ENCODE data around the gene NHERF2.

The NHERF2 gene

GRCh38 chr16:2061023-2061422, 34.3 kb downstream of the NHERF2 start:
- DNase-seq (ENCODE audit: low read depth in 2 of 2) = no peak

- no peak for DNase-seq (ENCODE audit: low read depth in 2 of 2)
These were observed 34.8 kb downstream of the NHERF2 start for GRCh38 chr16:2061526-2061925.

- no peak for DNase-seq (ENCODE audit: low read depth in 2 of 2)
These were observed 36.1 kb downstream of the NHERF2 start for GRCh38 chr16:2062801-2063200.

GRCh38 chr16:2063861-2064260, 37.2 kb downstream of the NHERF2 start:
- DNase-seq (ENCODE audit: low read depth in 2 of 2) = no peak

- no peak for DNase-seq (ENCODE audit: low read depth in 2 of 2)
These were observed 37.8 kb downstream of the NHERF2 start for GRCh38 chr16:2064368-2064945.

- no peak for DNase-seq (ENCODE audit: low read depth in 2 of 2)
These were observed 39.4 kb downstream of the NHERF2 start for GRCh38 chr16:2066139-2066538.

- no peak for DNase-seq (ENCODE audit: low read depth in 2 of 2)
These were observed 44.1 kb downstream of the NHERF2 start for GRCh38 chr16:2070576-2071453.

GRCh38 chr16:2071454-2072202, 44.9 kb downstream of the NHERF2 start:
- no peak for DNase-seq (ENCODE audit: low read depth in 2 of 2)

GRCh38 chr16:2072926-2073325, 46.2 kb downstream of the NHERF2 start:
- no peak for DNase-seq (ENCODE audit: low read depth in 2 of 2)

- DNase-seq (ENCODE audit: low read depth in 2 of 2) = no peak
These were observed 47.4 kb downstream of the NHERF2 start for GRCh38 chr16:2074071-2074470.

GRCh38 chr16:2075631-2076030, 48.9 kb downstream of the NHERF2 start:
- no peak for DNase-seq (ENCODE audit: low read depth in 2 of 2)

- no peak for DNase-seq (ENCODE audit: low read depth in 2 of 2)
These were observed 49.6 kb downstream of the NHERF2 start for GRCh38 chr16:2076072-2076865.

- no peak for DNase-seq (ENCODE audit: low read depth in 2 of 2)
These were observed 50.3 kb downstream of the NHERF2 start for GRCh38 chr16:2077016-2077415.

- DNase-seq (ENCODE audit: low read depth in 2 of 2) = no peak
These were observed 51.0 kb downstream of the NHERF2 start for GRCh38 chr16:2077696-2078095.

GRCh38 chr16:2078096-2078495, 51.4 kb downstream of the NHERF2 start:
- no peak for DNase-seq (ENCODE audit: low read depth in 2 of 2)

- no peak for DNase-seq (ENCODE audit: low read depth in 2 of 2)
These were observed 52.0 kb downstream of the NHERF2 start for GRCh38 chr16:2078691-2079090.

- DNase-seq (ENCODE audit: low read depth in 2 of 2) = no peak
These were observed 52.7 kb downstream of the NHERF2 start for GRCh38 chr16:2079311-2079800.

GRCh38 chr16:2079991-2080390, 53.3 kb downstream of the NHERF2 start:
- no peak for DNase-seq (ENCODE audit: low read depth in 2 of 2)

- DNase-seq (ENCODE audit: low read depth in 2 of 2) = no peak
These were observed 54.7 kb downstream of the NHERF2 start for GRCh38 chr16:2081201-2082084.

GRCh38 chr16:2082171-2082982, 55.7 kb downstream of the NHERF2 start:
- DNase-seq (ENCODE audit: low read depth in 2 of 2) = no peak

Data from stimulated activated CD4-positive, alpha-beta T cell treated with anti-CD3 and anti-CD28 coated beads, Interleukin-4, amount 100 ng/mL, for 48 hours (primary cell).